Measurements from ENCODE around the gene NSMCE4A. TPM values are rescaled to one million over a fixed set of nuclear protein-coding genes. Genes with fewer than 3 reads are reported as not detected.

NSMCE4A gene
- total and polyA plus RNA-seq, 9 of the 15 experiments (the other 6 are each of a cell fraction or from before 2014, with no cell fraction given): 8.4 to 88.5 (median 46.4) TPM

DNA sequence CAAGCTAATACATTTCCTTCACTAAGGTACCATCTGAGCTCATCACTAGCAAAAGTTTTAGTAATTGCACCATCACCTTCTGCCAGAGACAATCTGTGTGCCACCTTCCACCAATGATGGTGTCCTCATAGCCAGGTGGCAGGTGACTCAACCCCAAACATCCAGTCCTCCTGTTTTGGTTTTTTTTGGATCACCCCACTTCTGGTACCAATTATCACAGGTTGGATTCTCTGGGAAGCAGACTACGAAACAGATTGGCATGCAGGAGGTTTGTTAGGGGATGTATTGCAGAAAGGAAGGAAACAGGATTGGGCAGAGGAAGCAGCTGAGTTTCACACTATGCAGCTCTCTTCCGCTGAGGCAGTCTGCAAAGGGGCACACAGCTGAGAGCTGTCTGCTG is 9.4 kb upstream of the NSMCE4A start:
- 0% methylated on average over 2 of the region's 2 CpGs for WGBS (ENCODE audit: insufficient coverage, low coverage, missing lambda C conversion rate)
- no peak for ATAC-seq
- Histone ChIP-seq H3K36me3 (ENCODE audit: control insufficient read depth, insufficient read depth, low read length) (no peaks in the 10 kb centered on the region), H3K9me3 (replicated peaks; ENCODE audit: control insufficient read depth, insufficient read depth, low read depth, low read length) (peaks cover 3% of the 10 kb centered on the region), H3K27me3 (ENCODE audit: control insufficient read depth in 2 of 2, insufficient read depth in 2 of 2, low read length in 2 of 2) (no peaks in the 10 kb centered on the region), H3K9me1 (ENCODE audit: control insufficient read depth, insufficient read depth, low read length) (no peaks in the 10 kb centered on the region), H3K79me2 (ENCODE audit: control insufficient read depth, insufficient read depth, low read length) (no peaks in the 10 kb centered on the region), H3K9ac (ENCODE audit: insufficient read depth in 1 of 2, low read depth in 2 of 2, low read length in 2 of 2) (no peak overlapping the region), H3K4me3 (no peak overlapping the region), H2AFZ (ENCODE audit: low read depth, low read length) (no peak overlapping the region), H3K4me2 (ENCODE audit: insufficient read depth, low read length) (no peak overlapping the region), H3K27ac (ENCODE audit: extremely low read depth, low read depth, low read length) (no peak overlapping the region), H4K20me1 (replicated peaks; ENCODE audit: control insufficient read depth, insufficient read depth, low read length) (no peaks in the 10 kb centered on the region), H3K4me1 (replicated peaks in 1 of 2; ENCODE audit: control insufficient read depth in 2 of 2, insufficient read depth in 2 of 2, low read length in 2 of 2) (no peaks in the 10 kb centered on the region; a peak in 1 of 5 replicates)
- BruUV-seq (replicated peaks): no TSS peak
- in situ Hi-C loops (cut with MboI) (no loop called here), intact Hi-C loops (cut with micrococcal nuclease) (no loop called here)
- no peak for FAIRE-seq
- CTCF ChIA-PET (ENCODE audit: low intra/inter-chr PET ratio): no interaction called here
- POLR2A ChIA-PET: interaction anchor here (1.3 kb wide), 1 partner anchor 10 kb away, joined by 5 read pairs; the partner anchor contains the start of gene NSMCE4A
- no peak for DNase-seq (ENCODE audit: extremely low read depth in 1 of 4, low spot score in 3 of 4)
- TF ChIP-seq, protein P1, sequence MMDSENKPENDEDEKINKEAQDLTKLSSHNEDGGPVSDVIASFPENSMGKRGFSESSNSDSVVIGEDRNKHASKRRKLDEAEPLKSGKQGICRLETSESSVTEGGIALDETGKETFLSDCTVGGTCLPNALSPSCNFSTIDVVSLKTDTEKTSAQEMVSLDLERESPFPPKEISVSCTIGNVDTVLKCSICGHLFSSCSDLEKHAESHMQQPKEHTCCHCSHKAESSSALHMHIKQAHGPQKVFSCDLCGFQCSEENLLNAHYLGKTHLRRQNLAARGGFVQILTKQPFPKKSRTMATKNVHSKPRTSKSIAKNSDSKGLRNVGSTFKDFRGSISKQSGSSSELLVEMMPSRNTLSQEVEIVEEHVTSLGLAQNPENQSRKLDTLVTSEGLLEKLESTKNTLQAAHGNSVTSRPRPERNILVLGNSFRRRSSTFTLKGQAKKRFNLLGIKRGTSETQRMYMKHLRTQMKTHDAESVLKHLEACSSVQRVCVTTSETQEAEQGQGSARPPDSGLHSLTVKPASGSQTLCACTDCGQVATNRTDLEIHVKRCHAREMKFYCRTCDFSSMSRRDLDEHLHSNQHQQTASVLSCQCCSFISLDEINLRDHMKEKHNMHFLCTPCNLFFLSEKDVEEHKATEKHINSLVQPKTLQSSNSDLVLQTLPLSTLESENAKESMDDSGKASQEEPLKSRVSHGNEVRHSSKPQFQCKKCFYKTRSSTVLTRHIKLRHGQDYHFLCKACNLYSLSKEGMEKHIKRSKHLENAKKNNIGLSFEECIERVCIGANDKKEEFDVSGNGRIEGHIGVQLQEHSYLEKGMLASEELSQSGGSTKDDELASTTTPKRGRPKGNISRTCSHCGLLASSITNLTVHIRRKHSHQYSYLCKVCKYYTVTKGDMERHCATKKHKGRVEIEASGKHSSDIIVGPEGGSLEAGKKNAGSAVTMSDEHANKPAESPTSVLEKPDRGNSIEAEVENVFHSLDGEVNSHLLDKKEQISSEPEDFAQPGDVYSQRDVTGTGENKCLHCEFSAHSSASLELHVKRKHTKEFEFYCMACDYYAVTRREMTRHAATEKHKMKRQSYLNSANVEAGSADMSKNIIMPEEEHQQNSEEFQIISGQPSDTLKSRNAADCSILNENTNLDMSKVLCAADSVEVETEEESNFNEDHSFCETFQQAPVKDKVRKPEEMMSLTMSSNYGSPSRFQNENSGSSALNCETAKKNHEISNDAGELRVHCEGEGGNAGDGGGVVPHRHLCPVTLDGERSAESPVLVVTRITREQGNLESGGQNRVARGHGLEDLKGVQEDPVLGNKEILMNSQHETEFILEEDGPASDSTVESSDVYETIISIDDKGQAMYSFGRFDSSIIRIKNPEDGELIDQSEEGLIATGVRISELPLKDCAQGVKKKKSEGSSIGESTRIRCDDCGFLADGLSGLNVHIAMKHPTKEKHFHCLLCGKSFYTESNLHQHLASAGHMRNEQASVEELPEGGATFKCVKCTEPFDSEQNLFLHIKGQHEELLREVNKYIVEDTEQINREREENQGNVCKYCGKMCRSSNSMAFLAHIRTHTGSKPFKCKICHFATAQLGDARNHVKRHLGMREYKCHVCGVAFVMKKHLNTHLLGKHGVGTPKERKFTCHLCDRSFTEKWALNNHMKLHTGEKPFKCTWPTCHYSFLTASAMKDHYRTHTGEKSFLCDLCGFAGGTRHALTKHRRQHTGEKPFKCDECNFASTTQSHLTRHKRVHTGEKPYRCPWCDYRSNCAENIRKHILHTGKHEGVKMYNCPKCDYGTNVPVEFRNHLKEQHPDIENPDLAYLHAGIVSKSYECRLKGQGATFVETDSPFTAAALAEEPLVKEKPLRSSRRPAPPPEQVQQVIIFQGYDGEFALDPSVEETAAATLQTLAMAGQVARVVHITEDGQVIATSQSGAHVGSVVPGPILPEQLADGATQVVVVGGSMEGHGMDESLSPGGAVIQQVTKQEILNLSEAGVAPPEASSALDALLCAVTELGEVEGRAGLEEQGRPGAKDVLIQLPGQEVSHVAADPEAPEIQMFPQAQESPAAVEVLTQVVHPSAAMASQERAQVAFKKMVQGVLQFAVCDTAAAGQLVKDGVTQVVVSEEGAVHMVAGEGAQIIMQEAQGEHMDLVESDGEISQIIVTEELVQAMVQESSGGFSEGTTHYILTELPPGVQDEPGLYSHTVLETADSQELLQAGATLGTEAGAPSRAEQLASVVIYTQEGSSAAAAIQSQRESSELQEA (IDR thresholded peaks at IDR 0.05; ENCODE audit: low read depth): no peak
- TF ChIP-seq, protein P2, sequence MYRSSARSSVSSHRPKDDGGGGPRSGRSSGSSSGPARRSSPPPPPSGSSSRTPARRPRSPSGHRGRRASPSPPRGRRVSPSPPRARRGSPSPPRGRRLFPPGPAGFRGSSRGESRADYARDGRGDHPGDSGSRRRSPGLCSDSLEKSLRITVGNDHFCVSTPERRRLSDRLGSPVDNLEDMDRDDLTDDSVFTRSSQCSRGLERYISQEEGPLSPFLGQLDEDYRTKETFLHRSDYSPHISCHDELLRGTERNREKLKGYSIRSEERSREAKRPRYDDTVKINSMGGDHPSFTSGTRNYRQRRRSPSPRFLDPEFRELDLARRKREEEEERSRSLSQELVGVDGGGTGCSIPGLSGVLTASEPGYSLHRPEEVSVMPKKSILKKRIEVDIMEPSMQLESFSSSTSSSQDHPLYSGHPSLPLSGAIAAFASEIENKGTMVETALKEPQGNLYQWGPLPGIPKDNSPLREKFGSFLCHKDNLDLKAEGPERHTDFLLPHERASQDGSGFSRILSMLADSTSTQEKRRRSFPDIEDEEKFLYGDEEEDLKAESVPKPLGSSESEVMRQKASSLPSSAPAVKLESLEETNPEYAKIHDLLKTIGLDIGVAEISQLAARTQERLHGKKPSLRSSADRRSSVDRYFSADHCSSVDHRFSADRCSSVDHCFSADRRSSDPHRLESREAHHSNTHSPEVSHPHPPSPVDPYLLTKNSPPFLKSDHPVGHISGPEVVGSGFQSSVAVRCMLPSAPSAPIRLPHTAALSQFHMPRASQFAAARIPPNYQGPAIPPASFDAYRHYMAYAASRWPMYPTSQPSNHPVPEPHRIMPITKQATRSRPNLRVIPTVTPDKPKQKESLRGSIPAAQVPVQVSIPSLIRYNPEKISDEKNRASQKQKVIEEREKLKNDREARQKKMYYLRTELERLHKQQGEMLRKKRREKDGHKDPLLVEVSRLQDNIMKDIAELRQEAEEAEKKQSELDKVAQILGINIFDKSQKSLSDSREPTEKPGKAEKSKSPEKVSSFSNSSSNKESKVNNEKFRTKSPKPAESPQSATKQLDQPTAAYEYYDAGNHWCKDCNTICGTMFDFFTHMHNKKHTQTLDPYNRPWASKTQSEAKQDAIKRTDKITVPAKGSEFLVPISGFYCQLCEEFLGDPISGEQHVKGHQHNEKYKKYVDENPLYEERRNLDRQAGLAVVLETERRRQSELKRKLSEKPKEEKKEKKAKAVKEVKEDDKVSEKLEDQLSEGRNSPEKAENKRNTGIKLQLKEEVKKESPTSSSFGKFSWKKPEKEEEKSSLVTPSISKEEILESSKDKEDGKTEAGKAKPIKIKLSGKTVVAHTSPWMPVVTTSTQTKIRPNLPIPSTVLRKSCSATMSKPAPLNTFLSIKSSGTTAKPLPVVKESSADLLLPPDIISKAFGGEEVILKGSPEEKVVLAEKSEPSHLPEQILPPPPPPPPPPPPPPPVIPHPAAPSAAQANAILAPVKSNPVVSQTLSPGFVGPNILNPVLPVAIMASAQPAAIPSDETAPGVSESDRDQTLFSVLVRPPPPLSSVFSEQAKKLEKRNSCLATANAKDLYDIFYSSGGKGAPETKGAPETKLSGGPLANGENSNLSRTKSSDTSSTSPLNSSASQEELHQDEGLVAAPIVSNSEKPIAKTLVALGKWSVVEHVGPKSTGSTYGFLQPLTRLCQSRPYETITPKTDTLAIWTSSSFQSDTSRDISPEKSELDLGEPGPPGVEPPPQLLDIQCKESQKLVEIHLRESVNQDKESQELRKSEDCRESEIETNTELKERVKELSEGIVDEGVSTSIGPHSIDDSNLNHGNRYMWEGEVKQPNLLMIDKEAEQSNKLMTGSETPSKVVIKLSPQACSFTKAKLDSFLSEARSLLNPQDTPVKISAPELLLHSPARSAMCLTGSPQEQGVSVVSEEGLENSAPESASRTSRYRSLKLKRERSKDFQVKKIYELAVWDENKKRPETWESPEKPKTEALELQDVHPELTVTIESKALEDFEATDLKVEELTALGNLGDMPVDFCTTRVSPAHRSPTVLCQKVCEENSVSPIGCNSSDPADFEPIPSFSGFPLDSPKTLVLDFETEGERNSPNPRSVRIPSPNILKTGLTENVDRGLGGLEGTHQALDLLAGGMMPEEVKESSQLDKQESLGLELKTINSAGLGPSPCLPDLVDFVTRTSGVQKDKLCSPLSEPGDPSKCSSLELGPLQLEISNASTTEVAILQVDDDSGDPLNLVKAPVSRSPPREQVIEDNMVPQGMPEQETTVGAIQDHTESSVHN (IDR thresholded peaks at IDR 0.05; ENCODE audit: borderline replicate concordance in 1 of 2, low read depth in 1 of 2): no peak
- TF ChIP-seq BDP1 (IDR thresholded peaks at IDR 0.05; ENCODE audit: insufficient read depth, insufficient read length) (no peak), CEBPB (tag; IDR thresholded peaks at IDR 0.05) (no peak), CSDE1 (IDR thresholded peaks at IDR 0.05) (no peak), ZSCAN29 (IDR thresholded peaks at IDR 0.05) (no peak)

Measured in K562 (cell line).